ENCODE measurements around the gene SMPDL3B.

Gene SMPDL3B

DNA sequence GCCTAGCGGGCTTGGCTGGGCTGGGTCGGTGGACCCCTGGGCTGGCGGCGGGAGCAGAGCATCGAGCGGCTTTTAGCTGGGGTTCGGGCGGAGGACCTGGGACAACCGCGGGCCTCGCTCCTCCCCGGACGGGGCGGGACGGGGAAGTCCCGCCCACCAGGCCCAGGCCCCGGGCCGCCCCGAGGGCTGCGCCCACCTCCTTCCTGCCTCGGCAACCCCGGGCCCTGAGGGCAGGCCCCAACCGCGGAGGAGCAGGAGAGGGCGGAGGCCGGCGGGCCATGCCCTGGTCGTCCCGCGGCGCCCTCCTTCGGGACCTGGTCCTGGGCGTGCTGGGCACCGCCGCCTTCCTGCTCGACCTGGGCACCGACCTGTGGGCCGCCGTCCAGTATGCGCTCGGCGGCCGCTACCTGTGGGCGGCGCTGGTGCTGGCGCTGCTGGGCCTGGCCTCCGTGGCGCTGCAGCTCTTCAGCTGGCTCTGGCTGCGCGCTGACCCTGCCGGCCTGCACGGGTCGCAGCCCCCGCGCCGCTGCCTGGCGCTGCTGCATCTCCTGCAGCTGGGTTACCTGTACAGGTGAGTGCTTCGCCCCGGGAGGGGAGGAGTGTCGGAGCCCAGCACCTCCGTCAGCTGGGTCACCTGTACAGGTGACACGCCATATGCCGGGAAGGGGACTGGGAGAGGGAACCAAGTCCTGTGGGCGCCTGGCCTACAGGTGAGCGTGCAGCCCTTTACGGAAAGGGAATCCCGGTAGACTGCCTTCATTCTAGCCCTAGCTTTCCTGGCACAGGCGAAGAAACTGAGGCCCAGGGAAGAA lies 25.2 kb downstream of the SMPDL3B start, which contains the start of gene XKR8:
Gene XKR8, plus strand, starts transcription at position 182 of the 812 bp plus-strand sequence. Its CDS starts 97 bp downstream, at position 279.
- H3K4me1 ChIP-seq (ENCODE audit: low read depth, poor library complexity, severe bottlenecking), result peaks cover 6% of the 10 kb centered on the region
- H3K27ac ChIP-seq, result peak within 1 kb of the TSS; percentile 4; the same call in 1 of the 2 replicates
- H3K4me3 ChIP-seq (IDR thresholded peaks at IDR 0.05; ENCODE audit: insufficient read depth, low read depth, low read length), result peak within 1 kb of the TSS; percentile 83
- H3K4me2 ChIP-seq, result peak within 1 kb of the TSS; percentile 64
- no peaks in the 10 kb centered on the region for H3K79me2 ChIP-seq (ENCODE audit: insufficient read depth, low read depth)
- H4K20me1 ChIP-seq (ENCODE audit: insufficient read depth), result no peaks in the 10 kb centered on the region
- H3K27me3 ChIP-seq (ENCODE audit: insufficient read depth, low read depth), result no peaks in the 10 kb centered on the region
- no peak for TF ChIP-seq CTCF (conservative IDR thresholded peaks at IDR 0.05; ENCODE audit: low read depth, low read length)
- H3K36me3 ChIP-seq (ENCODE audit: insufficient read depth), result no peaks in the 10 kb centered on the region
- peak within 1 kb of the TSS; percentile 86 for H2AFZ ChIP-seq (ENCODE audit: low read depth)
- H3K9ac ChIP-seq, result peak within 1 kb of the TSS; percentile 52

DNA sequence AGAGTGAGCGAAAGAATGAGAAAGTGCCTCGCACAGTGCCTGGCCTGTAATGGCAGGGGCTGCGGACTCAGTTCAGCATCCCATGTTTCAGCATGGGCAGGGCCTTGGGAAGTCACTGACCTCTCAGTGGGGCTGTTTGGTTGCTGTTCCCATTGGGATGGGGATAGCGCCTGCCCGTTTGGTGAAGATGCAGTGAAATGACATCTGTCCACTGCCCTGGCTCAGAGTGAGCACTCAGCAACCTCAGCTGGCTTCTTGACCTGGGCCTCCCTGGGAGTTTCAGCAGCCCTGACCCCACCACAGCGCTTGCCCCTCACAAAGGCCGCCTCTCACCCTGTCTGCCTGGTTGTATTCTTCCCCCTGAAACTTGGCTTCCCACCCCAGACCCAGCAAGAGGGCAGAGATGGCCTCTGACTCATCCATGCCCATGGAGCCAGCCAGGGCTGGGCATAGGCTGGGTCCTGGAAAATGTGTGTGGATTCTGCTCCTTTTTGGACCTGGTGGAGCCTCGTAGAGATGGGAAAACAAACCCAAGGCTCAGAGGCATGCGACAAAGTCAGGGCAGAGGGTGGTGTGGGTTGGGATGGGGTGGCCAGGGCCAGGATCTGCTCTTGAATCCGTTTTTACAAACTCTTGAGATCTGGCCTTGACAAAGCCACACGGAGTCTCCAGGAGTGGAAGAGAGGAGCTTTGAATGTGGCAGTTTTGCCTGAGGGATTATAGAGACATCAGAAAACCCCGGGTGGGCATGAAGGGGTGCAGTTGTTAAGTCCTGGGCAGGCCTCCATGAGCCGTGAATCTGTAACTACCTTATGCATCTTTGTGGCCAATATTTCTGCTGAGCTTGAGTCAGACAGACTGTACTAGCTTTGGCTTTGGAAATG lies 26.2 kb downstream of the SMPDL3B start:
- Histone ChIP-seq H3K36me3 (ENCODE audit: insufficient read depth) (no peaks in the 10 kb centered on the region), H3K4me3 (IDR thresholded peaks at IDR 0.05; ENCODE audit: insufficient read depth, low read depth, low read length) (no peak overlapping the region), H4K20me1 (ENCODE audit: insufficient read depth) (no peaks in the 10 kb centered on the region), H3K79me2 (ENCODE audit: insufficient read depth, low read depth) (no peaks in the 10 kb centered on the region), H3K27ac (no peak overlapping the region), H3K4me2 (no peak overlapping the region), H3K9ac (no peak overlapping the region), H3K27me3 (ENCODE audit: insufficient read depth, low read depth) (no peaks in the 10 kb centered on the region), H3K4me1 (ENCODE audit: low read depth, poor library complexity, severe bottlenecking) (peaks cover 6% of the 10 kb centered on the region), H2AFZ (ENCODE audit: low read depth) (no peak overlapping the region)
- no peak for TF ChIP-seq CTCF (conservative IDR thresholded peaks at IDR 0.05; ENCODE audit: low read depth, low read length)

GRCh38 chr1:27961646-27962221 lies 26.9 kb downstream of the SMPDL3B start:
- peaks cover 6% of the 10 kb centered on the region for H3K4me1 ChIP-seq (ENCODE audit: low read depth, poor library complexity, severe bottlenecking)
- no peak overlapping the region for H3K27ac ChIP-seq
- H3K36me3 ChIP-seq (ENCODE audit: insufficient read depth), result no peaks in the 10 kb centered on the region
- H3K27me3 ChIP-seq (ENCODE audit: insufficient read depth, low read depth), result no peaks in the 10 kb centered on the region
- no peak overlapping the region for H3K9ac ChIP-seq
- no peaks in the 10 kb centered on the region for H3K79me2 ChIP-seq (ENCODE audit: insufficient read depth, low read depth)
- no peak overlapping the region for H3K4me2 ChIP-seq
- no peak overlapping the region for H3K4me3 ChIP-seq (IDR thresholded peaks at IDR 0.05; ENCODE audit: insufficient read depth, low read depth, low read length)
- no peak overlapping the region for H2AFZ ChIP-seq (ENCODE audit: low read depth)
- H4K20me1 ChIP-seq (ENCODE audit: insufficient read depth), result no peaks in the 10 kb centered on the region
- no peak for TF ChIP-seq CTCF (conservative IDR thresholded peaks at IDR 0.05; ENCODE audit: low read depth, low read length)

- Histone ChIP-seq H3K79me2 (ENCODE audit: insufficient read depth, low read depth) (no peaks in the 10 kb centered on the region), H3K27me3 (ENCODE audit: insufficient read depth, low read depth) (no peaks in the 10 kb centered on the region), H2AFZ (ENCODE audit: low read depth) (no peak overlapping the region), H3K36me3 (ENCODE audit: insufficient read depth) (no peaks in the 10 kb centered on the region), H4K20me1 (ENCODE audit: insufficient read depth) (no peaks in the 10 kb centered on the region), H3K4me3 (IDR thresholded peaks at IDR 0.05; ENCODE audit: insufficient read depth, low read depth, low read length) (no peak overlapping the region), H3K9ac (no peak overlapping the region), H3K4me2 (no peak overlapping the region), H3K27ac (no peak overlapping the region), H3K4me1 (ENCODE audit: low read depth, poor library complexity, severe bottlenecking) (peaks cover 6% of the 10 kb centered on the region)
- TF ChIP-seq CTCF (conservative IDR thresholded peaks at IDR 0.05; ENCODE audit: low read depth, low read length), result no peak
Measured at GRCh38 chr1:27963393-27963792, 28.6 kb downstream of the SMPDL3B start.

Measured in KMS-11 (cell line).